ENCODE measurements around the gene TRPT1. TPM values are rescaled to one million over a fixed set of nuclear protein-coding genes. Genes with fewer than 3 reads are reported as not detected.

TRPT1 gene
- total RNA-seq, 1 donor from 2014 or later = 39.0 TPM

- Mint-ChIP-seq H3K27ac (ENCODE audit: unreplicated experiment) (peak overlapping the region; percentile 17), H3K27me3 (ENCODE audit: unreplicated experiment) (peaks cover 11% of the 10 kb centered on the region), H3K36me3 (ENCODE audit: unreplicated experiment) (no peaks in the 10 kb centered on the region), H3K4me3 (ENCODE audit: unreplicated experiment) (peak overlapping the region; percentile 92), H3K4me1 (ENCODE audit: low read depth, unreplicated experiment) (peaks cover 12% of the 10 kb centered on the region), H3K9me3 (ENCODE audit: unreplicated experiment) (peaks cover 9% of the 10 kb centered on the region)
- DNase-seq = no peak
- TF ChIP-seq CTCF (IDR thresholded peaks at IDR 0.05; ENCODE audit: partially characterized antibody, unreplicated experiment) = no peak
Observed at GRCh38 chr11:64252003-64252872, 26.3 kb upstream of the TRPT1 start.

GRCh38 chr11:64251753-64252002 lies 25.7 kb upstream of the TRPT1 start:
- Mint-ChIP-seq H3K27ac (ENCODE audit: unreplicated experiment) (no peak overlapping the region), H3K9me3 (ENCODE audit: unreplicated experiment) (peaks cover 9% of the 10 kb centered on the region), H3K36me3 (ENCODE audit: unreplicated experiment) (no peaks in the 10 kb centered on the region), H3K4me3 (ENCODE audit: unreplicated experiment) (peak overlapping the region; percentile 92), H3K27me3 (ENCODE audit: unreplicated experiment) (peaks cover 11% of the 10 kb centered on the region), H3K4me1 (ENCODE audit: low read depth, unreplicated experiment) (peaks cover 12% of the 10 kb centered on the region)
- no peak for DNase-seq
- TF ChIP-seq CTCF (IDR thresholded peaks at IDR 0.05; ENCODE audit: partially characterized antibody, unreplicated experiment) = no peak

- Mint-ChIP-seq H3K27ac (ENCODE audit: unreplicated experiment) (peak within 1 kb of the TSS; percentile 66), H3K36me3 (ENCODE audit: unreplicated experiment) (no peaks in the 10 kb centered on the region), H3K27me3 (ENCODE audit: unreplicated experiment) (peaks cover 11% of the 10 kb centered on the region), H3K4me1 (ENCODE audit: low read depth, unreplicated experiment) (peaks cover 12% of the 10 kb centered on the region), H3K9me3 (ENCODE audit: unreplicated experiment) (peaks cover 9% of the 10 kb centered on the region), H3K4me3 (ENCODE audit: unreplicated experiment) (peak within 1 kb of the TSS; percentile 92)
- peak; percentile 79 for DNase-seq
- TF ChIP-seq CTCF (IDR thresholded peaks at IDR 0.05; ENCODE audit: partially characterized antibody, unreplicated experiment) = peak; percentile 89
Observed at GRCh38 chr11:64251016-64251752, 25.2 kb upstream of the TRPT1 start, which contains the start of gene PLCB3. TSS of gene PLCB3 (plus strand) at chr11:64251530. CDS start at chr11:64251650, 120 bp downstream.

GRCh38 chr11:64250415-64251015 lies 24.5 kb upstream of the TRPT1 start:
- Mint-ChIP-seq H3K4me1 (ENCODE audit: low read depth, unreplicated experiment) (peaks cover 12% of the 10 kb centered on the region), H3K27ac (ENCODE audit: unreplicated experiment) (no peak overlapping the region), H3K36me3 (ENCODE audit: unreplicated experiment) (no peaks in the 10 kb centered on the region)

More at GRCh38 chr11:64250415-64251015, 24.5 kb upstream of the TRPT1 start:
- TF ChIP-seq CTCF (IDR thresholded peaks at IDR 0.05; ENCODE audit: partially characterized antibody, unreplicated experiment) = no peak
- peaks cover 11% of the 10 kb centered on the region for H3K27me3 Mint-ChIP-seq (ENCODE audit: unreplicated experiment)
- DNase-seq = no peak
- peak overlapping the region; percentile 68 for H3K4me3 Mint-ChIP-seq (ENCODE audit: unreplicated experiment)
- H3K9me3 Mint-ChIP-seq (ENCODE audit: unreplicated experiment) = peaks cover 9% of the 10 kb centered on the region

All from glutamatergic neuron (in vitro differentiated cells).